Keratinocyte (primary cell): Measurements from ENCODE around the gene TYROBP. TPM values are rescaled to one million over a fixed set of nuclear protein-coding genes. Genes with fewer than 3 reads are reported as not detected.

Experiments
- DNase-seq: peaks from one replicate; pipeline ENCODE4 v3.0.0-alpha.2; 2011; ENCODE audit warnings: low read depth, missing footprints, low spot score
- FAIRE-seq: peaks from 2 replicates; lab custom pipeline; 2011; peaks lifted over from hg19 to GRCh38; lab: Jason Lieb, UNC
- H2AFZ ChIP-seq: 2 replicates; pipeline ENCODE4 v1.6.0; 2012; ENCODE audit warnings: low read length, control low read depth, inconsistent platforms; ENCODE audit not compliant: control insufficient read depth
- H3K27ac ChIP-seq: 2 replicates; pipeline ENCODE4 v1.5.1; 2011; ENCODE audit warnings: low read length; ENCODE audit not compliant: control insufficient read depth, insufficient read depth
- H3K27me3 ChIP-seq: 3 replicates; pipeline ENCODE4 v1.6.0; 2011; ENCODE audit warnings: low read length; ENCODE audit not compliant: control insufficient read depth, insufficient read depth; ENCODE audit errors: extremely low read depth
- H3K36me3 ChIP-seq, 2 experiments: 2 replicates in 1 of 2; 3 replicates in 1 of 2; pipeline ENCODE4 v1.5.1; 2011; ENCODE audit warnings: low read length in 2 of 2, mild to moderate bottlenecking in 1 of 2; ENCODE audit not compliant: control insufficient read depth in 2 of 2, insufficient read depth in 2 of 2; ENCODE audit errors: extremely low read depth in 1 of 2
- H3K4me1 ChIP-seq: 3 replicates; pipeline ENCODE4 v1.5.1; 2011; ENCODE audit warnings: low read length; ENCODE audit not compliant: control insufficient read depth, insufficient read depth; ENCODE audit errors: extremely low read depth
- H3K4me2 ChIP-seq: 3 replicates; pipeline ENCODE4 v1.6.0; 2011; ENCODE audit warnings: low read depth, low read length; ENCODE audit not compliant: control insufficient read depth, insufficient read depth; ENCODE audit errors: extremely low read depth
- H3K4me3 ChIP-seq, 3 experiments: fragments of 200-600 bp in 1 of 3; sonication (generic) in 1 of 3; 2 replicates in 2 of 3; 3 replicates in 1 of 3; pipeline ENCODE4 v1.5.1; 2011 to 2016; ENCODE audit warnings: low read length in 3 of 3, mild to moderate bottlenecking in 3 of 3, control low read depth in 2 of 3, inconsistent platforms in 1 of 3, low read depth in 1 of 3, mixed read lengths in 1 of 3, mixed run types in 1 of 3, moderate library complexity in 1 of 3; ENCODE audit not compliant: control insufficient read depth in 2 of 3, insufficient read depth in 2 of 3; ENCODE audit errors: extremely low read depth in 1 of 3
- H3K79me2 ChIP-seq: 2 replicates; pipeline ENCODE4 v1.6.0; 2012; ENCODE audit warnings: low read length; ENCODE audit not compliant: control insufficient read depth, insufficient read depth
- H3K9ac ChIP-seq: 3 replicates; pipeline ENCODE4 v1.6.0; 2011; ENCODE audit warnings: low read length; ENCODE audit not compliant: control insufficient read depth, insufficient read depth; ENCODE audit errors: extremely low read depth
- H3K9me1 ChIP-seq: 3 replicates; pipeline ENCODE4 v1.6.0; 2011; ENCODE audit warnings: low read length; ENCODE audit not compliant: control insufficient read depth, insufficient read depth; ENCODE audit errors: extremely low read depth
- H3K9me3 ChIP-seq: 2 replicates; pipeline ENCODE4 v1.5.1; 2012; ENCODE audit warnings: low read depth, low read length; ENCODE audit not compliant: control insufficient read depth
- H4K20me1 ChIP-seq: 3 replicates; pipeline ENCODE4 v1.6.0; 2011; ENCODE audit warnings: low read length; ENCODE audit not compliant: control insufficient read depth, insufficient read depth; ENCODE audit errors: extremely low read depth
- CTCF ChIP-seq, 3 experiments: IDR thresholded peaks in 1 of 3; conservative IDR thresholded peaks in 1 of 3; optimal IDR thresholded peaks in 1 of 3; 2 replicates in 2 of 3; 3 replicates in 1 of 3; pipeline versions ENCODE3 to v1.5.1; 2011; ENCODE audit warnings: low read length in 3 of 3, mild to moderate bottlenecking in 3 of 3, moderate library complexity in 2 of 3, control low read depth in 1 of 3, inconsistent platforms in 1 of 3; ENCODE audit not compliant: insufficient read depth in 2 of 3; ENCODE audit errors: extremely low read depth in 1 of 3
- EZH2 ChIP-seq: IDR thresholded peaks from one replicate; pipeline ENCODE4 v1.6.1; 2012; ENCODE audit warnings: inconsistent platforms, mild to moderate bottlenecking, low read length, moderate library complexity
- dilution Hi-C: fragments of 300-500 bp; cut with MboI; formaldehyde crosslinking; loops from one replicate; pipeline ENCODE4 v1.7.0; 2020; ENCODE audit warnings: low sequenced_read_pairs; ENCODE audit not compliant: extremely low pct_ligation_motif_present
- polyA plus RNA-seq, 5 experiments: library from polyadenylated mRNA; depleted of rRNA in 3 of 5; stranded (reverse) in 3 of 5; stranded (forward) in 1 of 5; unstranded in 1 of 5; fragments of >200 nt; gene quantifications; 1 replicate in 1 of 5; 2 replicates in 3 of 5; 3 replicates in 1 of 5; pipeline versions ENCODE4 v1.2.1 to v1.2.3, GENCODE V29; 2011 to 2012; ENCODE audit warnings: missing spikeins in 2 of 5, low read depth in 1 of 5, low replicate concordance in 1 of 5

TYROBP gene
- polyA plus RNA-seq, 1 donor (not counting 4 experiments of a cell fraction or from before 2014, with no cell fraction given) = not detected

GRCh38 chr19:35936738-35937268, 28.7 kb upstream of the TYROBP start:
- no peak for FAIRE-seq
- H3K9ac ChIP-seq = peak overlapping the region; percentile 76
- dilution Hi-C loops = no loop called here

GRCh38 chr19:35935911-35936737, 28.0 kb upstream of the TYROBP start, which contains the start of gene LRFN3:
Gene LRFN3 (plus strand): TSS chr19:35936374. CDS start chr19:35939426, 3,052 bp downstream.
- TF ChIP-seq EZH2 (no peak), CTCF (optimal IDR thresholded peaks at IDR 0.05 in 1 of 3, IDR thresholded peaks at IDR 0.05 in 1 of 3, conservative IDR thresholded peaks at IDR 0.05 in 1 of 3; ENCODE audit: extremely low read depth in 1 of 3, insufficient read depth in 2 of 3, low read length in 3 of 3) (no peak)
- H3K9ac ChIP-seq = peak within 1 kb of the TSS; percentile 76
- FAIRE-seq = no peak
- H2AFZ ChIP-seq = peak within 1 kb of the TSS; percentile 97
- H4K20me1 ChIP-seq = no peaks in the 10 kb centered on the region
- peak within 1 kb of the TSS; percentile 60 to 89 (median 77) for H3K4me3 ChIP-seq
- no peaks in the 10 kb centered on the region for H3K9me3 ChIP-seq
- DNase-seq = peak; percentile 19
- H3K27me3 ChIP-seq = no peaks in the 10 kb centered on the region
- peak within 1 kb of the TSS; percentile 97 for H3K4me2 ChIP-seq
- H3K79me2 ChIP-seq = peaks cover 9% of the 10 kb centered on the region
- H3K27ac ChIP-seq = no peak within 1 kb of the TSS
- H3K36me3 ChIP-seq = peaks cover 0 to 1% of the 10 kb centered on the region in 2 experiments
- no peaks in the 10 kb centered on the region for H3K9me1 ChIP-seq
- dilution Hi-C loops = no loop called here
- H3K4me1 ChIP-seq = peaks cover 20% of the 10 kb centered on the region

More at GRCh38 chr19:35936738-35937268, 28.7 kb upstream of the TYROBP start:
- Histone ChIP-seq H3K4me3 (peak overlapping the region; percentile 60 to 89 (median 74)), H3K4me1 (peaks cover 19% of the 10 kb centered on the region), H3K9me1 (no peaks in the 10 kb centered on the region), H3K4me2 (peak overlapping the region; percentile 81), H3K27ac (no peak overlapping the region), H2AFZ (no peak overlapping the region), H3K79me2 (peaks cover 9% of the 10 kb centered on the region), H4K20me1 (no peaks in the 10 kb centered on the region), H3K27me3 (no peaks in the 10 kb centered on the region), H3K9me3 (no peaks in the 10 kb centered on the region), H3K36me3 (peaks cover 0 to 1% of the 10 kb centered on the region in 2 experiments)
- TF ChIP-seq EZH2 = no peak
- TF ChIP-seq CTCF (optimal IDR thresholded peaks at IDR 0.05 in 1 of 3, IDR thresholded peaks at IDR 0.05 in 1 of 3, conservative IDR thresholded peaks at IDR 0.05 in 1 of 3; ENCODE audit: extremely low read depth in 1 of 3, insufficient read depth in 2 of 3, low read length in 3 of 3) = no peak
- DNase-seq = no peak
